ENCODE results near the gene SNX1. TPM values are rescaled to one million over a fixed set of nuclear protein-coding genes. Genes with fewer than 3 reads are reported as not detected.
A peak's percentile ranks its signal among the peaks of the same experiment; 100 is the strongest.

The SNX1 gene
- total RNA-seq, 2 experiments from 2014 or later: 92.2 to 108 TPM

DNA sequence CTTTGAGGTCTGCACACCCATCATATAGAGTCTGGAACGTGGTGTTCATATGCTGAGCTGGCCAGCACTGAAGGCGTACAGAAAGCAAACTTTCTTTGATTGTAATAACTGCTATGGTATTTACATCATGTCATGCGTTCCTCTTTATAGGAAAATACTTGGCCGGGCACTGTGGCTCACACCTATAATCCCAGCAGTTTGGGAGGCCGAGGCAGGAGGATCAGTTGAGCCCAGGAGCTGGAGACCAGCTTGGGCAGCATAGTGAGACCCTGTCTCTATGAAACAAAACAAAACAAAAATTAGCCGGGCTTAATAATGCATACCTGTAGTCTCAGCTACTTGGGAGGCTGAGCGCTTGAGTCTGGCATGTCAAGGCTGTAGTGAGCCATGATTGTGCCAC, 52.4 kb downstream of the SNX1 start:
- Mint-ChIP-seq H3K27ac (no peak overlapping the region), H3K36me3 (ENCODE audit: low read depth) (peaks cover 4% of the 10 kb centered on the region), H3K4me1 (peaks cover 13% of the 10 kb centered on the region), H3K9me3 (ENCODE audit: low read depth) (no peaks in the 10 kb centered on the region), H3K4me3 (no peak overlapping the region), H3K27me3 (peaks cover 11% of the 10 kb centered on the region)
- no peak for ATAC-seq
- DNase-seq: no peak
- POLR2A ChIA-PET: interaction anchor here (0.6 kb wide), 1 partner anchor 82 kb away, joined by 3 read pairs; no protein-coding TSS in a partner anchor
- intact Hi-C loops (cut with DNase I, micrococcal nuclease): no loop called here
- CTCF ChIA-PET: interaction anchor here (0.6 kb wide), 1 partner anchor 1603 kb away, joined by 3 read pairs; no protein-coding TSS in a partner anchor

DNA sequence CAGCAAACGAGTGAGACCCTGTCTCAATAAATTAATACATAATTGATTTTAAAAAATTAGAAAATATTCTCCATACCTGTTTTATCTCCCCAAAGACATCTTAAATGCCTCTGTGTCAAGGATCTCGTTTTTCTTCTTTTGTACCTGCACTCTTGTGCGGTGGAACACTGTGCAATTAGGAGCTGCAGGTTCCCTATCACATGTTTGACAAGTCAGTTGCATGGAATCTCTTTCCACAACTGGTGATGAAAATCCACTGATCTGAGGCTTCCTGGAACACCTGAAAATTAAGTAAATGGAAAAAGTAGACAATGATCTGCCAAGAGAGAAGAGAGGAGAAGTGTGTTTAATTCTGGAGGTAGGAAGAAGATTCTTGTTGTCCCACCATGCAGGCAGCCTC, 52.8 kb downstream of the SNX1 start:
- H3K27ac Mint-ChIP-seq: no peak overlapping the region
- CTCF ChIA-PET: interaction anchor here (0.6 to 1.7 kb wide), 3 partner anchors 23 to 1604 kb away, joined by 3 to 5 read pairs (median 3); no protein-coding TSS in a partner anchor
- H3K27me3 Mint-ChIP-seq: peaks cover 13% of the 10 kb centered on the region
- no peak for DNase-seq
- no peak overlapping the region for H3K4me3 Mint-ChIP-seq
- no peak for ATAC-seq
- intact Hi-C loops (cut with DNase I, micrococcal nuclease): no loop called here
- peaks cover 16% of the 10 kb centered on the region for H3K4me1 Mint-ChIP-seq
- H3K36me3 Mint-ChIP-seq (ENCODE audit: low read depth): peaks cover 4% of the 10 kb centered on the region
- POLR2A ChIA-PET: no interaction called here
- no peaks in the 10 kb centered on the region for H3K9me3 Mint-ChIP-seq (ENCODE audit: low read depth)

DNA sequence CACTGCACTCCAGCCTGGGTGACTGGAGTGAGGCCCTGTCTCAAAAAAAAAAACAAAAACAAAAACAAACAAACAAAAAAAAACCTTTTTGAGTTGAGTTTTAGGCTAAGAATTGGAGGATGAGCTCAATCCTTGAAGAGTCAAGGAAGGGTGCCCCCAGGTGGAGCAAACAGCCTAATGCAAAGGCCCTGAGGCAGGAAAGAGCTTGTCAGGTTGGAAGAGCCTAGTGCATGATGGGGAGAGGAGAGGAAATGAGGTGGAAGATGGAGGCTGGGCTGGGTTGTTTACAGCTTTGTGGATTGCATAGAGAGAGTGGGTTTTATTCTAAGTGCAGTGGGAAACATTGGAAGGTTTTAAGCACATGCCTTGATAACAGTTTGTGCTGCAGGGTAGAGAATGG, 53.6 kb downstream of the SNX1 start:
- intact Hi-C loops (cut with DNase I, micrococcal nuclease): no loop called here
- CTCF ChIA-PET: interaction anchor here (0.6 to 1.7 kb wide), 8 partner anchors 13 to 769 kb away, joined by 3 to 5 read pairs (median 4); no protein-coding TSS in a partner anchor
- Mint-ChIP-seq H3K27me3 (peaks cover 13% of the 10 kb centered on the region), H3K27ac (no peak overlapping the region), H3K36me3 (ENCODE audit: low read depth) (peaks cover 2% of the 10 kb centered on the region), H3K4me3 (no peak overlapping the region), H3K9me3 (ENCODE audit: low read depth) (no peaks in the 10 kb centered on the region), H3K4me1 (peaks cover 16% of the 10 kb centered on the region)
- DNase-seq: peak; percentile 63
- POLR2A ChIA-PET: interaction anchor here (1.8 kb wide), 1 partner anchor 13 kb away, joined by 5 read pairs; the partner anchor contains the start of gene PPIB
- ATAC-seq: peak; percentile 11

DNA sequence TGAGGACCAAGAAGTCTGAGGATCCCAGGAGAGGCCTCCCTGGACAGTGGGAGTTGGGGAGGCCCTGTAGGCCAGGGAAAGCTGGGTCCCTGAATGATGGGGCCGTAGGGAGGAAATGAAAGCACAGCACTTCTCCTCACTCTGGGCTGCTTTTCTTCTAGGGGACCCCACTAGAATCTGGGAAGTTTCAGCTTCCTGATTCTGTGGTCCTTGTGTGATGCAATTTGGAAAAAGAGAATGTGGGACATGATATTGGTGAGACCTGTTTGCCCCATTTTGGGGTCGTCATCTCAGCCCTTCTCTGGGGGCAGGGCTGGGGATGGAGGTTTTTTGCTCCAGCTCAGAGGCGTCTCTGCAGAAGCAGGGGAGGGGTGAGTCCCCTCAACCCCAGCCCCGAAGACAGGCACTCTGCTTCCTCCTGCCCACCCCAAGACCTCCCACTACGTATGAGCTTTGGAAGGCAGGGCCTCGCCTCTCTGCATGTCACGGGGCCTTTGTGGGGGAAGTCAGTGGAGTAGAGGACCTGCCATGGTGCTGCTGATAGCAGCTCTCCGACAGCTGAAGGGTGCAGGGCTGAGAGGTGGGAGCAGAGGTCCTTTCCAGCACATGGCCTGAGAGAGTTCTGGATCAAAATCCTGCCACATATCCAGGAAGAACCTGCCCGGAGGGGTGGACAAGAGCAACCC, 54.3 kb downstream of the SNX1 start:
- CTCF ChIA-PET: interaction anchor here (0.6 to 1.7 kb wide), 10 partner anchors 12 to 768 kb away, joined by 3 to 5 read pairs (median 4); no protein-coding TSS in a partner anchor
- Mint-ChIP-seq H3K27me3 (peaks cover 13% of the 10 kb centered on the region), H3K27ac (no peak overlapping the region), H3K9me3 (ENCODE audit: low read depth) (no peaks in the 10 kb centered on the region), H3K4me1 (peaks cover 16% of the 10 kb centered on the region), H3K36me3 (ENCODE audit: low read depth) (peaks cover under 1% of the 10 kb centered on the region), H3K4me3 (no peak overlapping the region)
- ATAC-seq: no peak
- no peak for DNase-seq
- intact Hi-C loops (cut with DNase I, micrococcal nuclease): loop anchor here in 1 of 2 experiments (5.0 kb wide), 2 partner anchors 318 to 543 kb away; partner anchors contain the start of gene HERC1
- POLR2A ChIA-PET: interaction anchor here (1.8 kb wide), 1 partner anchor 13 kb away, joined by 5 read pairs; the partner anchor contains the start of gene PPIB

DNA sequence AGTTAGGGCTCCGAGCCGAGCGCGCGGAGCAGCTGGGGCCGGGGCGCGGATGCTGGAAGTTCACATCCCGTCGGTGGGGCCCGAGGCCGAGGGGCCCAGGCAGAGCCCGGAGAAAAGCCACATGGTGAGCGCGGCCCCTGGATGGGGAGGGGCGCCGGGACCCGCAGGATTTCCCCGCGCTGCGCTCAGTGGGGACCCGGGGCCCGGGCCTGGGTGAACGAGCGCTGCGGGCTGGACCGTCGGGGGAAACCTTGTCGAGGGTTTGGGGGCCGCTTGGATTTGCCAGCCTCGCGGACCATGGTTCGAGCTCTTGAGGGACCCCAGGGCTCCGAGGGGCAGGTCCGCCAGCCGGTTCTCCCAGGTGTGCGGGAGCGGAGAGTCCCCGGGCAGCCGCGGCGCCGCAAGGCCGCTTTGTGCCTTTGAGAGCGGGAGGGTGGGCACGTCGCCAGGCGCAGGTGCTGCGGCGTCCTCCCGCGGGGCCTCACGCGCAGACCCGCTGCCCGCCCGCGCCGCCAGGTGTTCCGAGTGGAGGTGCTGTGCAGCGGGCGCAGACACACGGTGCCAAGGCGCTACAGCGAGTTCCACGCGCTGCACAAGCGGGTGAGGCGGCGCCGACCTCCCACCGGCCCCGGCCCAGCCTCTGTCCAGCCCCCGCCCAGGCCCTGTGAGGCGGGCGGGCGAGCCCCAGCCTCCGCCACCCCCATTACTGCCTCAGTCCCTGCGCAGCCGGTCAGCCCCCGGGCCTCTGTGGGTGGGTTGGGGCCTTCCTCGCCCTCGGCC, 56.1 kb downstream of the SNX1 start, which contains the start of gene SNX22:
TSS of gene SNX22 (plus strand) at position 5 of the 780 bp plus-strand sequence. CDS start at position 50, 45 bp downstream.
- peaks cover 16% of the 10 kb centered on the region for H3K4me1 Mint-ChIP-seq
- no peak for ATAC-seq
- peaks cover 13% of the 10 kb centered on the region for H3K27me3 Mint-ChIP-seq
- intact Hi-C loops (cut with DNase I, micrococcal nuclease): loop anchor here (2.0 to 5.0 kb wide), 3 partner anchors 55 to 545 kb away; partner anchors contain the start of gene HERC1 (in 1 of the 2)
- CTCF ChIA-PET: interaction anchor here (0.5 to 1.3 kb wide), 3 partner anchors 10 to 891 kb away, joined by 3 to 6 read pairs (median 3); no protein-coding TSS in a partner anchor
- POLR2A ChIA-PET: interaction anchor here (1.0 kb wide), 1 partner anchor 58 kb away, joined by 3 read pairs; the partner anchor contains the start of gene CIAO2A
- peaks cover 11% of the 10 kb centered on the region for H3K36me3 Mint-ChIP-seq (ENCODE audit: low read depth)
- H3K4me3 Mint-ChIP-seq: peak within 1 kb of the TSS; percentile 58
- peak within 1 kb of the TSS; percentile 35 for H3K27ac Mint-ChIP-seq
- peak; percentile 49 for DNase-seq
- H3K9me3 Mint-ChIP-seq (ENCODE audit: low read depth): no peaks in the 10 kb centered on the region

DNA sequence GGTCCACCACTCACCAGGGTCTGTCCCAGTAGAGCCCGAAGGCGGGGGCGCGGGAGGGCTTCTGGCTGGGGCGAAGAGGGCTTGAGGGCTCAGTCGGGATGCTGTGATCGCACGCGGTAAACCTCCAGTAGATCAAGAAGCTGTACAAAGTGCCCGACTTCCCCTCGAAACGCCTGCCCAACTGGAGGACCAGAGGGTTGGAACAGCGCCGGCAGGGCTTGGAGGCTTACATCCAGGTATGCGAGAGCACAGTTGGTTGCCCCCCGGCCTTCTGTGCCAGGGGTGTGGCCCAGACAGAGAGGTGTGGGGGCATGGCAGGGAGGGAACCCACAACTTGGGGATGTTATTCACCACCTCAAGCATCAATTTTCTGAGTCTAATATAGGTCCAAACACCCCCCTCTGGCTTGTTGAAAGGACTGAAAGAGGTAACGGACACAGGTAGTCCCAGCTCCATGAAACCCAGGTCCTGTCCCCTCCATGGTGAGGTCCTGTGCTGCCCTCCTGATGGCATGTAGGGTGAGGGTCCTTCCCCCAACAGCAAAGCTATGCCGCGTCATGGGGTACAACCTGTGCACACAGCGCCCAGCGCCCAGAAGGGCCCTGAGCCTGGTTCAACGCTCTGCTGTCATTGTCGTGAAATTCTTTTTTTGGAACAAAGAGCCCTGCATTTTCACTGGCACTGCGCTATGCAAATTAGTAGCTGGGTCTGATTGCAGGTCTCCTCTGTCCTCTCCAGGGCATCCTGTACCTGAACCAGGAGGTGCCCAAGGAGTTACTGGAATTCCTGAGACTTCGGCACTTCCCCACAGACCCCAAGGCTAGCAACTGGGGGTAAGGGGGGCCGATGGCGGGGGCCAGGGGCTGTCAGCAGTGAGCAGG, 57.0 kb downstream of the SNX1 start:
- peak overlapping the region; percentile 27 for H3K4me3 Mint-ChIP-seq
- ChIA-PET CTCF (interaction anchor here (0.6 to 1.9 kb wide), 14 partner anchors 9 to 891 kb away, joined by 3 to 16 read pairs (median 3); partner anchors contain the start of genes CSNK1G1, DAPK2 and PPIB), POLR2A (interaction anchor here (0.6 to 1.9 kb wide), 4 partner anchors 10 to 81 kb away, joined by 3 to 9 read pairs (median 3); partner anchors contain the start of genes CIAO2A and PPIB)
- intact Hi-C loops (cut with DNase I, micrococcal nuclease): loop anchor here (1.0 to 5.0 kb wide), 4 partner anchors 56 to 545 kb away; partner anchors contain the start of genes CIAO2A (in 1 of the 2) and HERC1 (in 1 of the 2)
- no peak for ATAC-seq
- no peak for DNase-seq
- H3K36me3 Mint-ChIP-seq (ENCODE audit: low read depth): peaks cover 19% of the 10 kb centered on the region
- H3K4me1 Mint-ChIP-seq: peaks cover 16% of the 10 kb centered on the region
- H3K9me3 Mint-ChIP-seq (ENCODE audit: low read depth): no peaks in the 10 kb centered on the region
- H3K27ac Mint-ChIP-seq: no peak overlapping the region
- peaks cover 13% of the 10 kb centered on the region for H3K27me3 Mint-ChIP-seq

DNA sequence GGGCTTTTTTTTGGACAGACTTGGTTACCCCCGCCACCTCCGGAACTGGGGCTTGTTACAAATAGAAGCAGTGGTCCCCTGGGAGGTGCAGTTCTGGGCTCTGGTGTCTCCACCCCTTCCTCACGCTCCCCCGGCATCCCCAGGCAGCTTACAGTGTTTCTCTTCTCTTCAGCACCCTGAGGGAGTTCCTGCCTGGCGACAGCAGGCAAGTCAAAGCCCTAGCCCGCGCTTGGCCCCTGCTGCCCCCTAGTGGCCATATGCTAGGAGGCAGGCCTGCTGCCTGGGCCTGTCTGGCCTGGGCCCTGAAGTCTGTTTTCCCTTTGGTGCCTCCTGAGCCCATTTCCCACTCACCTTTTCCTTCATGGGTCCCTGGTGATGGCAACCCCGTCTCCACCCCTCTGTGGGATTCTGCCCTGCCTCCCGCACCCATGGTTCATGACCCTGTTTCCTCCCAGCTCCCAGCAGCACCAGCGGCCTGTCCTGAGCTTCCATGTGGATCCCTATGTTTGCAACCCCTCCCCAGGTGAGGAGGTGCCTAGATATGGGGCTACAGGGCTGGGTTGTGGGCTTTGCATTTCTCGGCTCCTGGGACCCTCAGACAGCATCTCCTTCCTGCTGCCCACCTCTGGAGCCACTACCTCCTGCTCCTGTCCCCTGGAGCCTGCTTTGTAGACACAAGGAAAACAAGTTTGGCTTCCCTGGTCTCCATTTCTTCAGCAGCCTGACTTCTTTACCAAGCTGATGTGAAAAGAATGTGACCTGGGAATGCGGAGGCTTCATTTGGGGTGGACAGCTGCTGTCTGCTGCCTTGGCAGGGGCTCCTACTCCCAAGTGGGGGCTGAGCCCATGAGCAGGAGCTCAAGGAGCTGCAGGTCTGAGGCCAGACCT, 57.9 kb downstream of the SNX1 start:
- H3K27ac Mint-ChIP-seq: no peak overlapping the region
- H3K4me1 Mint-ChIP-seq: peaks cover 23% of the 10 kb centered on the region
- CTCF ChIA-PET: interaction anchor here (0.5 to 1.9 kb wide), 21 partner anchors 9 to 555 kb away, joined by 3 to 16 read pairs (median 4); partner anchors contain the start of genes CIAO2A, CSNK1G1, DAPK2 and PPIB
- DNase-seq (peak; percentile 96), ATAC-seq (peak; percentile 91)
- POLR2A ChIA-PET: interaction anchor here (0.6 to 1.9 kb wide), 5 partner anchors 9 to 80 kb away, joined by 3 to 9 read pairs (median 3); partner anchors contain the start of genes CIAO2A, PPIB and SNX1
- peaks cover 28% of the 10 kb centered on the region for H3K36me3 Mint-ChIP-seq (ENCODE audit: low read depth)
- intact Hi-C loops (cut with DNase I, micrococcal nuclease): loop anchor here (1.0 to 5.0 kb wide), 4 partner anchors 57 to 546 kb away; partner anchors contain the start of genes CIAO2A (in 1 of the 2) and HERC1 (in 1 of the 2)
- no peak overlapping the region for H3K4me3 Mint-ChIP-seq
- H3K9me3 Mint-ChIP-seq (ENCODE audit: low read depth): no peaks in the 10 kb centered on the region
- peaks cover 13% of the 10 kb centered on the region for H3K27me3 Mint-ChIP-seq

DNA sequence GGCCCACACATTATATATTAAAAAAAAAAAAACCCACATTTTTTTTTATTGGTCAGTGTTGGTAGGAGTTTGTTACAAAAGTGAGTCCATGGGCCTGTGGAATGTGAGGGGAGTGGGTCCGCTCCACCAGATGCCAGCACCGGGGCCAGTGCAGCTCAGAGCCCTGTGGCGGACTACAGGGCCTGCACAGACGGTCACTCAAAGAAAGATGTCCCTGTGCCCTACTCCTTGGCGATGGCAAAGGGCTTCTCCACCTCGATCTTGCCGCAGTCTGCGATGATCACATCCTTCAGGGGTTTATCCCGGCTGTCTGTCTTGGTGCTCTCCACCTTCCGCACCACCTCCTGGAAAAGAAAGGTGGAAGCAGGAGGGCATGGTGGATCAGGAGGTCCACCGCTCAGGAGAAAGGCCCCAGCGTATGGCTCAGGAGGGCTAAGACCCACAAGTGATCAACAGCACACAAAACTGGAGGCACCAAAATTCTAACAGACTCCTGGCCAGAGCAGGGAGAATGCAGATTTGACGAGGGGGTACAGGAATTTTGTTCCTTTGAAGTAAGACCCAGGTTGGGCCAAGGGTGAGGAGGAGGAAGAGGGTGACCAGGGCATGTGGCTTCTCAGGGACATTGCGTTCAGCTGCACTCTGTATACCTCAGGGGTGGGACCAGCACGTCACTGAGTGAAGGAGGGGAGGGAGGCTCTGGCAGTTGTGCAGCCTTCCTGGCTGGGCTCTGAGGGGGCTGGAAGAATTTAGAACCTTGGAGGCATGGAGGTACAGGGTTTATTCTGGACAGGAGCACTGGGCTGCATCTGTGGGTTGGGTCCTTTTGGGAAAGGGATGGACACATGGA, 60.2 kb downstream of the SNX1 start:
- ChIA-PET POLR2A (no interaction called here), CTCF (interaction anchor here (1.2 kb wide), 1 partner anchor 7 kb away, joined by 3 read pairs; the partner anchor contains the start of gene PPIB)
- intact Hi-C loops (cut with DNase I, micrococcal nuclease): no loop called here
- Mint-ChIP-seq H3K9me3 (ENCODE audit: low read depth) (no peaks in the 10 kb centered on the region), H3K4me3 (no peak overlapping the region), H3K27me3 (peaks cover 9% of the 10 kb centered on the region), H3K4me1 (peaks cover 27% of the 10 kb centered on the region), H3K27ac (no peak overlapping the region), H3K36me3 (ENCODE audit: low read depth) (peaks cover 41% of the 10 kb centered on the region)
- ATAC-seq: no peak
- no peak for DNase-seq

Measured in activated CD4-positive, alpha-beta T cell treated with anti-CD3 and anti-CD28 coated beads for 36 hours (primary cell).